G401 (cell line): ENCODE data around the gene CELSR1. TPM values are rescaled to one million over a fixed set of nuclear protein-coding genes. Genes with fewer than 3 reads are reported as not detected.
A peak's percentile ranks its signal among the peaks of the same experiment; 100 is the strongest.

ENCODE experiments used
- DNase-seq: peaks from one replicate; pipeline ENCODE4 v3.0.0-alpha.2; 2015; ENCODE audit warnings: low spot score
- in situ Hi-C: cut with HindIII; loops from 2 replicates; pipeline ENCODE4 v1.10.0; 2016; ENCODE audit warnings: low sequenced_read_pairs, mixed read lengths
- total RNA-seq: library from RNA; depleted of rRNA; stranded (reverse); fragments of >200 nt; shearing (Covaris generic); gene quantifications from 2 replicates; pipeline ENCODE4 v1.2.3, GENCODE V29; 2014

CELSR1 gene
- total RNA-seq, 1 experiment from 2014 or later = 10.1 TPM

DNA sequence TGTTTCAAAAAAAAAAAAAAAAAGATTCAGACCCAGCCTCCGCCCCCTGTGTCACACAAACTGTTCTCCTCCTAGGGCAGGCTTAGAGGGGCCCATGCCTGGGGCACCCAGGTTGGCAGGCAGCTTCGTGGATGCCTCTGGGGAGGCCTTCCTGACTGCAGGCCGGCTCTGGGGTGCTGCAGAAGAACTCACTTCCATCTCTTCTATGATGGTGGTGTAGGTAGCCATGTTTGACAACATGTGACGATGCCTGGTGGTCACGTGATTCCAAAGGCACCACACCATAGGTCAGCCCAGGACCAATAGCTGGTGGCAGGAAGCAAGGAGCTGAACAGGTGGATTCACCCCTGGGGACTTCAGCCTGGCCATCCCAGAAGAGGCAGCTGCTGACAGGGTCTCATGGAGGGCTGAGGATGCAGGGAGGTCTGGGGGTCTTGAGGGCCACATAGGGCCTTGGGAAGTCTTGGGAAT, 24.1 kb upstream of the CELSR1 start:
- DNase-seq = peak; percentile 25
- in situ Hi-C loops = no loop called here

DNA sequence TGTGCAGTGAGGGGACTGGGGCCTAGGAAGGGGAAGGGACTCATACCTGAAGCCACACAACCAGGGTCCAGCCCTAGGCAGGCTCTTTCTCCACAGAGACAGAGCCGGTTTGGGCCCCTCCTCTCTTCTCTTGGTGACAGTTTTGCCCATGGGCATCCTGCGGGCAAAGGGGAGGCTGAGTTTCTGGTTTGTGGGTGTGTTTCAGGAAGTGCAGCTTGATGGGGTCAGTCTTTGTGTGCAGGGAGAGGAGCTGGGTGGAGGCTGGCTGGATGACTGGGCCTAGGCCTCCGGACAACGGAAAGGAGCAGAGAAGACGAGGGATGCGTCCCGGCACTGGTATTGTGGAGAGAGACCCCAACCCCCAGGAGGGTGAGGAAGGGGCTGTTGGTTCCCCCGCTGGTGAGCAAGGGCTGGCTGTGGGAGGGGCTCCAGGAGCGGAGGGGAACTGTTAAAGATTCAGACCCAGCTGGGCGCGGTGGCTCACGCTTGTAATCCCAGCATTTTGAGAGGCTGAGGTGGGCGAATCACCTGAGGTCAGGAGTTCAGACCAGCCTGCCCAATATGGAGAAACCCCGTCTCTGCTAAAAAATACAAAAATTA, 23.4 kb upstream of the CELSR1 start:
- no peak for DNase-seq
- in situ Hi-C loops = no loop called here

DNA sequence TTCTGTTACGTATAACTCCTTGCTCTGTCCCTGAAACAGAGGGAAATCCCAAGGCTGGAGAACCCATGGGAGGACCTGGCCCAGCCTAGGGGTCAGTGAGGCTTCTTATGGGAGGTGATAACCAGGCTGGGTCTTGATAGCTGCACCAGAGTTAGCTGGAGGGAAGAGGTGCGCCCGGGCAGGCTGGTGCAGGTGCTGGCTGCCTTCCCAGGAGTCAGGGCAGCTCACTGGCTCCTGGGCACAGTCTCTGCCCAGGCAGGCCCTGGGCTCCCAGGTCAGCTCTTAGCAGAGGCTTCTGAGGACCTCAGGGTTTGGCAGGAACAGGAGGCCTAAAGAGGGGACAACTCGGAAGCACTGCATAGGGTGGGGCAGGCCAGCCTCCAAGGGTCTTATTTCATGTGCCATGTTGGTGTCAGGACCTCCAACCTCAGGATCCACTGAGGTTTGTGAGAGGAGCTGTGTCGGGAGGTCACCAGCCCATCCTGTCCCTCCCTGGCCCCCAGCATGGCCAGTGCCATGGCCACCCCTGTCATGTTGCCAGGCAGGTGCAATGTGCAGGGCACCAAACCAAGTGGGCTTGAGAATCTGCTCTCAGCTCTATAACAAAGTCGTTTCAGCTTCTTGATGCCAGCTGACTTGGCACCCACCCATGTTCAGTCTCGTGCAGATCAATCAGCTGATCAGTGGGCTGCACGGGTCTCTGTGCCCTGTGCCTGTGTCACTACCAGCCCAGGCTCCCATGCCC, 20.5 kb upstream of the CELSR1 start:
- no peak for DNase-seq
- in situ Hi-C loops = no loop called here

DNA sequence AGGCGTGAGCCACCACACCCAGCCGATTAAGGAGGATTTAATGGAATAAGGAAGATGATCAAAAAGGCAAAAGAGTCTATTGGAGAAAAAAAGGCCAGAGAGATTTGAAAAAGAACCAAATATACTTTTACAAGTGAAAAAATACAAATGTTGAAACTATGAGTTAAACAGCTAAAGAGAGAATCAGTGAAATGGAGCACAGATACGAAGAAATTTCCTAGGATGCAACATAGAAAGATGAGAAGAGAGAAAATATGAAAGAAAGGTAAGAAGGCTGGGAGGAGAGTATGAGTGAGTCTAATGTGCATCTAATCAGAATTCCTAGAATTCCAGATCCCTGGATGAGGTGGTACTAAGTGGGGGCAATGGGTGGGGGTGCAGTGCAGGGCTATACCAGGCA, 19.4 kb upstream of the CELSR1 start:
- no peak for DNase-seq
- in situ Hi-C loops = no loop called here

DNA sequence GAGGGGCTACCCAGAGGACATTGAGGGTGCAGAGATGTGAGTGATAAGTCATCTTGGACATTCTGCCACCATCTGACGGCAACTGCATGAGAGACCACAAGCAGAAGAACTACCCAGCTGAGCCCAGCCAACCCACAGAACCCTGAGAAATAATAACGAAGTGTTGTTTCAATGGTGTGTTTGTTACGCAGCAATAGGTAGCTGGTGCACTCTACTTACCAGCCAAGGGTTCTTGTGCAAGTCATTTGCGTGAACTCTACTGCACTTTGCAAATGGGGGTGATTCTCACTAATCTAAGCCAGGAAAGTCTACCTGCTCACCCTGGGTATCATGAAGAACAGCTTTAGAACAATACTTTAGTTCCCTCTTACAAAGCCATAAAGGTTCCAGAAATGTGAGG, 15.8 kb upstream of the CELSR1 start:
- in situ Hi-C loops = no loop called here
- no peak for DNase-seq

DNA sequence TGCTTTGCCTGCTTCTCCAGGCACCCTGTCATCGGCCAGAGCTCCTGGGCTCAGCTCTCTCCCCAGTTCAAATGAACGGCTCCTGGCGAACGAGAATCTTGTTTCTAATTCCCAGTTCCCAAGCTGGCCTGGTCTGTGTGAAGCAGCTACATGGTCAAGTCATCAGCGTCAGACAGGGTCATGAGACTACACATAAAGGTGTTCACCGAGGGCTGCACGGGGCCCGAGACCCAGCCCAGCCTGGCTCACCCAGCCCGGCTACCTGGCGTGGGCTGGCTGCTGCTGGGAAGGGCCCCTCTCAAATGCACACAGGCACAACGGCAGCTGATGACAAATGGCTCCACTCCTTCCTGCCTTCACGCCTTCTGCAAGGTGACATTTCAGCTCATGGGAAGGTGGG, 14.6 kb upstream of the CELSR1 start:
- no peak for DNase-seq
- in situ Hi-C loops = no loop called here

DNA sequence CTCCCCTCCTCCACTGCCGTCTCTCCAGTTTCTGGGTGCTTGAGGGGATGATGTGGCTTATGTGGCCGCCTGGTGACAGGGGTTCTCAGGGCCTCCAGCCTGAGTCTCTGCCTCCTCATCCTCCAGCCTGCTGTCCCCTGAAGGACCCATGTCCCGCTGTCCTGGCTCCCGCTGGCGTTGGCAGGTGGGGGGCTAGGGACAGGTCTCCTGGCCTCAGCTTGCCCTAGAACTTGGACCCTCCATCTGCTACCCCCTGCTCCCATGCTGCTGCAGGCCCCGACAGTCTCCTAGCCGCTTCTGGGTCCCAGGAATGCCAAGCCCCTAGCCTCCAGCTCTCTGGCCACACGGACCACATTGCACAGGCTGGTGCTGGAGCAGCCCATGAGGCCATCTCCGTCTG, 13.9 kb upstream of the CELSR1 start:
- DNase-seq = no peak
- in situ Hi-C loops = no loop called here

DNA sequence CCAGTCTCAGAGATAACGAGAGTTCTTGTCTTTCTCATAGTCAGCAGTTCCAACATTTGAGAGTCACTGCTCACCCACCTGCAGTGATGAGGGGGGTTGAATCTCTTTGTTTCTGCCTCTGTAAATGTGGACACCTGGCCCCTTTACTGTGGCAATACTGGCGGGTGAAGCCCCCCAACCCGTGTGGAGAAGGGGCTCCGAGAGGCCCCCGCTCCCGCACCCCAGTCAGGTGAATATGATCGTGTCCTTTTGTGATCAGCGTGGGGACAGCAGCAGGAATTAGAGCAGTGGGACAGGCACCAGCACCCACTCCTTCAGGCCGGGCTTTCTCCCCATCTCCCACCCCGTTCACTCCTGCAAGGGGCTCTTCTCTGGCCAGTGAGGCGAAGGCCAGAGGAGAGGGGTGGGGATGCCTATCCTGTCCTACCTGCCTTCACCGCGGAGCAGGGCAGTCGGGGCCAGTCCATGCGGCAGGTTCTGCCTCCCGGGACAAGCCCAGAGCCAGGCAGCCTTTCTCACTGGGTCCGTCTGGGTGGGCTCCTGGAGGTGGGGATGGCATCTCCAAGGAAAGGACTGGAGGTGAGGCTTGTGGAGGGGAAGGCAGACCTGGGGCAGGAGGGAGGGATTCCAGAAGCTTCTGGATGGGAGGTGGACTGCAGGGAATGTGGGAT, 12.7 kb upstream of the CELSR1 start:
- DNase-seq = no peak
- in situ Hi-C loops = no loop called here

DNA sequence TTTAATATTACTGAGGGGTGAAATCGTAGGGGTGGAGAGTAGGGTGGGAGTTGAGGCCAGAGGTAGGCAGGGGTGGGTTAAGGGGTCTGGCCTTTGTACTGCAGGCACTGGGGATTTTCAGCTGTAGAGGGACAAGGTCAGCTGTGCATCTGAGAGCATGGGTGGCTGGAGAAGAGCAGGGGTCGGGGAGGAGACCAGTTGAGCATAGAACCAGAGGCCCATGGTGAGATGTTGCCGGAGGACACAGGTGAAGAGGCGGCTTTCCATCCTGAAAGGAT, 12.1 kb upstream of the CELSR1 start:
- no peak for DNase-seq
- in situ Hi-C loops = no loop called here

DNA sequence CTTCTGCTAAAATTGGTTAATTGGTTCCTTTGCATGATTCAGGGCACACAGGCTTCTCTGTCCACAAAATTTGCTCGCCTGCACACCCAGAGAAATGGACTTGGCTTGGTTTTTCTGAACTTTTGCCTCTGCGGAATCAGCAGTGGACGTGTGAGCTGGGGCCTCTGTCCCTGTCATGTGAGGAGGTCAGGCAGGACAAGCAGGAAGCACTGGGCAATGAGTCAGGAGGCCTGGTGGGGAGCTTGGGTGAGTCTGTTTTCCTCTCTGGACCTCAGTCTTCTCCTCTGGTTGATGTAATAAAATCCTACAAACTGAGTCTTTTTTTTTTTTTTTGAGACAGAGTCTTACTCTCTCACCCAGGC, 10.4 kb upstream of the CELSR1 start:
- in situ Hi-C loops = no loop called here
- DNase-seq = no peak

DNA sequence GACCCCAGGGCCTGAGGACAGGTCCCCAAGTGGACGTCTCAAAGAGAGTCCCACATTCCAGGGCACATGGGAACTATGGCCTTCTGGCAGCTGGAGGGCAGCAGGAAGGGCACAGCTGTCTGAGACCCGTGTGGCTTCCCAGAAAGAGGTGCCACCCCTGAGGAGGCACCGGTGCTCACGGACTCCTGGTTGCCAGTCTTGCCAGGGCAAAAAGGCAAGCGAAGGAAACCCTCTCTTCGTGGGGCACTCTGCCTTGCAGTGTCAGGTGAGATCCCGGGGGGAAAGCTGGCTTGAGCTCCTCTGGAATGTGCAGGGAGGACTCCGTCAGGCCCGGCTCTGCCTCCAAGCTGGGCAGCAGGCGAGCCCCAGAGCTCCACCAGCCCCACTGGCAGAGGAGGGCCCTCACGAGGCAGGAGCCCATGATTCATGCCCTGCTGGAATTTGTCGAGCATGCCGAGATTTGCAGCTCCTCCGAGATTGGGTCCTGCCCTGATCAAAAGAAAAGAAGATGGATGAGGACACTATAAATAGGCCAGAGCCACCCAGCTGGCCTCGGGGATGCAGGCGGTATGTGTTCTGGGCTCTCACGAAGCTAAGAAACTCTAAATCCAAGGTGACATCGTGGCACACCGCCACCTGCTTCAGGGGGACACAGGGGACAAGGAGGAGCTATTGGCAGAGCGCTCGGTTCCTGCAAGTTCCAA, 9.9 kb upstream of the CELSR1 start:
- no peak for DNase-seq

DNA sequence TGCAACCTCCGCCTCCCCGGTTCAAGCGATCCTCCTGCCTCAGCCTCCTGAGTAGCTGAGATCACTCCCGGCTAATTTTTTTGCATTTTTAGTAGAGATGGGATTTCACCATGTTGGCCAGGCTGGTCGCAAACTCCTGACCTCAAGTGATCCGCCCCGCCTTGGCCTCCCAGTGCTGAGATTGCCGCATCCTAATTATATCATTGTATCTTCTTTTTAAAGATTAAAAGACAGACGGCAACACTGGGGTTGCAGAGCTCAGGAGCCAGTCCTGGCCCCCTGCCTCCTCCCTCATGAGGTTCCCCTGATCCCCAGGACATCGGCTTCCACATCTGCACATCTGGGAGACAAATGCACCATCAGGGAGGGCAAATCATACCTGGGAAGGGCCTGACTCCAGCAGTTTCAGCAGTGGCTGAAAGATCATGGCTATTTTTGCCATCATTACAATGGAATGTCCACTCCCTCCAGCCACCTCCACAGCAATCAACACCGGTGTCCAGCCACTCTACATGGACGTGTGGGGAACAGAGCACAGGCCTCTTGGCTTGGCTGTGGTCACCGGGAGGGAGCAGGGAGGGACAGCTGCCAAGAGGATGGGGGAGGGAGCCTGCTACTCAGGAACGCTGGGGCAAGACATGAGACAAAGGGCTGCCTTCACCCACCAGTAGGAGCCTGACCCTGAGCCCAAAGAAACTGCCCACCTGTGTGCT, 9.2 kb upstream of the CELSR1 start:
- DNase-seq = no peak
- in situ Hi-C loops = no loop called here

More for the DNA sequence above, 9.9 kb upstream of the CELSR1 start:
- in situ Hi-C loops = no loop called here

DNA sequence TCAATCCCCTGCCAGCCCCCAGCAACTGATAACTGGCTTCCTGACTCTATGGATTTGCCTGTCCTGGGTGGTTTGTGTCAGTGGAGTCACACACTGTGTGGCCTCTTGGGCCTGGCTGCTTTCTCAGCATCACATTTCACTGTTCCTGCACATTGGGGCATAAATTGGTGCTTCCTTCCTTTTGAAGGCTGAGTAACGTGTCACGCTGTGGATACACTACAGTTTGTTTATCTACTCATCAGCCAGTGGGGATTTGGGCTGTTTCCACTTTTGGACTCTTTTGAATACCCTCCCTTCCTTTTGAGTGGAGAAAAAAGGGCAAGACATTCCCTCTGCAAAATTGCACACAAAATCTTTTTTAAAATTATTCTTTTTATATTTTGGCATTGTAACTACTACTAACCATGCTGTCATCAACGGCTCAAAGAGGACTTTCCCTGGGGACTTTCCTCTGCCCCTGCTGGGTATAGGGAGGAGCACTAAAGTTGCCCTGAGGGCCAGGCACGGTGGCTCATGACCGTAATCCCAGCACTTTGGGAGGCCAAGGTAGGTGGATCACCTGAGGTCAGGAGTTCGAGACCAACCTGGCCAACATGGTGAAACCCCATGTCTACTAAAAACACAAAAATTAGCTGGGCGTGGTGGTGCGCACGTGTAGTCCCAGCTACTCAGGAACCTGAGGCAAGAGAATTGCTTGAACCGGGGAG, 7.8 kb upstream of the CELSR1 start:
- in situ Hi-C loops = no loop called here
- DNase-seq = no peak

DNA sequence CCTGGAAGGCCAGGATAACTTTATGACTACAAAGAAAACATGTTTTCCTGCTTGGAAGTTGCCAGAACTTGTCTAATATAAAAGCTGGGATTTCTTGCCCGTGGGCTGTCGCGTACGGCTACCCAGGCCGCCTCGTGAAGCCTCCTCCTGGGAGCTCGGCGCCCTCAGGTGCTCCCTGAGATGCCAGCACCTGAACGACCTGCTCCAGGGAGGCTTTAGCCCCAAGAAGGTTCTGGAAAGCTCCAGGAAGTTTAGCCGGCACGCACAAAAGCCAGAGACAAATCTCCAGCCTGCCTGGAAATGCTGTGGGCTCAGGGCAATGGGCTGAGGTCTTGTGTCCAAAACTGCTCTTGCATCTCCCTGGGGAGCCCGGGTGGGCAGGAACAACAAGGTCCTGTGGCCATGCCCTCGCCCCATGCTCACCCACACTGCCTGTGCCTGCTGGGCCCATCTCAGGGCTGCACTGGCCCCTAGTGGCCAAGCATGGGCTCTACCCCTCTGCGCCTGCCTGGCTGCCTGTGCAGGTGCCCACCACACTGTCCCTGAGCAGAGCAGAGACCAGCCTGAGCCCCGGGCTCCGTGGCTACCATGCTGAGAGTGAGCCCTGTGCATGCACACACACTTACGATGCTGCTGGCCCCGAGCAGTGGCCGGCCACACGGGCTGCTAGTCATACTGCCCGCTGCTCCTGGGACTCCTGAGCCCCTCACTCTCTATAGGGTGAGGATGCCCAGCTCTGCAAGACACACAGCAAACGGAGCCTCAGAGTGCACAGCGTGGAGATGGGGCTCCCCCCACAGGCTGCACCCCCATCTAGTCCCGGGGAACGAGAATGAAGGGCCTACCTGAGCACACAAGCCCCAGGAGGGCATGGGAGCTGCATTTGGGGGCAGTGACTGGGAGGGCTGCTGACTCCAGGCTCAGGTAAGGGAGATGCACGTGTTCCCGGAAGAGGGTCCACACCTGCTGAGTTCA, 4.9 kb upstream of the CELSR1 start:
- peak; percentile 66 for DNase-seq
- in situ Hi-C loops = no loop called here

DNA sequence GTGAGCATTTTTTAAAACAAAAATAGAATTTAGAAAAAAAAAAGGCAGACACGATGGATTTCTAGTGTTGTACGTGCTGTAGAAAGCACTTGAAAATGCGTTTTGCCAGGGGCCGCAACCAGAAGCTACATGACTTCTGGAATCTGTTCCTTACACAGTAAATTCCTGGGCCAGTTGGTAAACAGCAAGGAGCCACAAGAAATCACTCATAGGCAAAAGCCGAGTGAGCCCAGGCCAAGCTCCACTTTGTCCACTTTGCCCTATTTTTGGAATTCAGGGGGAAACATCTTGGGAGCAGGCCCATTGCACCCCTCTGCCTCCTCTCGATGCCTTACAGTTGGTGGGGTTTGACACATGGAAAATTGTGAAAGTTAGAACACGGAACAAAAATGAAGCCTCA, 4.1 kb upstream of the CELSR1 start:
- no peak for DNase-seq
- in situ Hi-C loops = no loop called here

DNA sequence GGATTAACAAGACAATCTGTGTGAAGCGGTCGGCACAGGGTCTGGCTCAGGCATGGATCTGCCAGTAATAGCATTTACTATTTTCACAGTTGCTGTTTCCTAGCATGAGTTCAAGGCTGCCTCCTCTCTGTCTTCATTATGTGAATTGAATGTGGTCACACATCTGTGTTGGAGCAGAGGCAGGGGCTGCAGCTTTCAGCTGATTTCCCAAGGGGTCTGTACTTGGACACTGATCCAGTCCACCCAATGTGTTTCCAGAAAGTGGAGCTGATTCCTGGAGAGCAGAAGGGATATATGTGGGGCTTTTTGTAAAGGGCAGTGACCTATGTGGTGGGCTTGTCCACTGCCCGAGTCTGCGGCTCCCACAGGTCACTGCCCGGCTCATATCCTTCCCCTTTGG, 3.5 kb upstream of the CELSR1 start:
- in situ Hi-C loops = no loop called here
- DNase-seq = no peak

DNA sequence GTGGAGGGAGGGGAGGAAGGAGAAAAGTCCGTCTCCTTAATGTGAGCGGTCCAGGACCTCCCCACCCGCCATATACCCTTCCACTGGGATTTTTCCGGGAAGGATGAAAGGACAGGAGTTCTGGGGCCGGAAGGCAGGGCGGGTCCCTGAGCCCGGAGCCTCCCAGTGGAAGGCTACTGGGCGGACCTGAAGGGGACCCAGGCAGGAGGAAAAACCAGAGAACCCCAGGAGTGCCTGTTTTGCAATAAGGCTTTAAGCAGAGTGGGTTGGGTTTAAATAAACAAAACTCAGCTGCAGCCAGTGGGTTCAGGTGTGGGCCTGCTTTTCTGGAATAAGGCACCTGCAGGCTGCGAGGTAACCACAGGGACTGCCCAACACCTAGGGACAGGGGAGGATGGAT, 1.7 kb upstream of the CELSR1 start:
- in situ Hi-C loops = no loop called here

DNA sequence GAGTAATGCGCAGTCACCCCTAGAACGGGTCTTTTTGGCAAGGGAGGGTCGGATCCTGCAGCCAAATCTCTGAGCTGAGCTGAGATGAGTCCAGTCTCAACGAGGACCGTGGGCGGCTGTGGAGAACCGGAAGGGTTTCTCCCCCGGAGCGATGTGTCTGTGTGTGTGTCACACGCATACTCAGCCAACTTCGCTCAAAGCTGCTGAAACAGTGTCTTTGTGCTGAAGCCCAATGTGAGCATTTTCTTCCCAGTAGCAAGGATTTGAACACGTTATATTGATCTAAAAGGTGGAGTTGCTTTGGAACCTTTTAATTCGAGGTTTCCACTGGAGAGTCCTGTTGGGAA, 1.4 kb upstream of the CELSR1 start:
- in situ Hi-C loops = no loop called here

More for the DNA sequence above, 1.7 kb upstream of the CELSR1 start:
- no peak for DNase-seq

More for the DNA sequence above, 1.4 kb upstream of the CELSR1 start:
- DNase-seq = no peak
